Keratinocyte (primary cell): Measurements from ENCODE around the gene C1QTNF5. TPM values are rescaled to one million over a fixed set of nuclear protein-coding genes. Genes with fewer than 3 reads are reported as not detected.

Experiments
- DNase-seq: peaks from one replicate; pipeline ENCODE4 v3.0.0-alpha.2; 2011; ENCODE audit warnings: low read depth, missing footprints, low spot score
- FAIRE-seq: peaks from 2 replicates; lab custom pipeline; 2011; peaks lifted over from hg19 to GRCh38; lab: Jason Lieb, UNC
- H2AFZ ChIP-seq: 2 replicates; pipeline ENCODE4 v1.6.0; 2012; ENCODE audit warnings: low read length, control low read depth, inconsistent platforms; ENCODE audit not compliant: control insufficient read depth
- H3K27ac ChIP-seq: 2 replicates; pipeline ENCODE4 v1.5.1; 2011; ENCODE audit warnings: low read length; ENCODE audit not compliant: control insufficient read depth, insufficient read depth
- H3K27me3 ChIP-seq: 3 replicates; pipeline ENCODE4 v1.6.0; 2011; ENCODE audit warnings: low read length; ENCODE audit not compliant: control insufficient read depth, insufficient read depth; ENCODE audit errors: extremely low read depth
- H3K36me3 ChIP-seq, 2 experiments: 2 replicates in 1 of 2; 3 replicates in 1 of 2; pipeline ENCODE4 v1.5.1; 2011; ENCODE audit warnings: low read length in 2 of 2, mild to moderate bottlenecking in 1 of 2; ENCODE audit not compliant: control insufficient read depth in 2 of 2, insufficient read depth in 2 of 2; ENCODE audit errors: extremely low read depth in 1 of 2
- H3K4me1 ChIP-seq: 3 replicates; pipeline ENCODE4 v1.5.1; 2011; ENCODE audit warnings: low read length; ENCODE audit not compliant: control insufficient read depth, insufficient read depth; ENCODE audit errors: extremely low read depth
- H3K4me2 ChIP-seq: 3 replicates; pipeline ENCODE4 v1.6.0; 2011; ENCODE audit warnings: low read depth, low read length; ENCODE audit not compliant: control insufficient read depth, insufficient read depth; ENCODE audit errors: extremely low read depth
- H3K4me3 ChIP-seq, 3 experiments: fragments of 200-600 bp in 1 of 3; sonication (generic) in 1 of 3; 2 replicates in 2 of 3; 3 replicates in 1 of 3; pipeline ENCODE4 v1.5.1; 2011 to 2016; ENCODE audit warnings: low read length in 3 of 3, mild to moderate bottlenecking in 3 of 3, control low read depth in 2 of 3, inconsistent platforms in 1 of 3, low read depth in 1 of 3, mixed read lengths in 1 of 3, mixed run types in 1 of 3, moderate library complexity in 1 of 3; ENCODE audit not compliant: control insufficient read depth in 2 of 3, insufficient read depth in 2 of 3; ENCODE audit errors: extremely low read depth in 1 of 3
- H3K79me2 ChIP-seq: 2 replicates; pipeline ENCODE4 v1.6.0; 2012; ENCODE audit warnings: low read length; ENCODE audit not compliant: control insufficient read depth, insufficient read depth
- H3K9ac ChIP-seq: 3 replicates; pipeline ENCODE4 v1.6.0; 2011; ENCODE audit warnings: low read length; ENCODE audit not compliant: control insufficient read depth, insufficient read depth; ENCODE audit errors: extremely low read depth
- H3K9me1 ChIP-seq: 3 replicates; pipeline ENCODE4 v1.6.0; 2011; ENCODE audit warnings: low read length; ENCODE audit not compliant: control insufficient read depth, insufficient read depth; ENCODE audit errors: extremely low read depth
- H3K9me3 ChIP-seq: 2 replicates; pipeline ENCODE4 v1.5.1; 2012; ENCODE audit warnings: low read depth, low read length; ENCODE audit not compliant: control insufficient read depth
- H4K20me1 ChIP-seq: 3 replicates; pipeline ENCODE4 v1.6.0; 2011; ENCODE audit warnings: low read length; ENCODE audit not compliant: control insufficient read depth, insufficient read depth; ENCODE audit errors: extremely low read depth
- EZH2 ChIP-seq: IDR thresholded peaks from one replicate; pipeline ENCODE4 v1.6.1; 2012; ENCODE audit warnings: inconsistent platforms, mild to moderate bottlenecking, low read length, moderate library complexity
- dilution Hi-C: fragments of 300-500 bp; cut with MboI; formaldehyde crosslinking; loops from one replicate; pipeline ENCODE4 v1.7.0; 2020; ENCODE audit warnings: low sequenced_read_pairs; ENCODE audit not compliant: extremely low pct_ligation_motif_present
- polyA plus RNA-seq, 5 experiments: library from polyadenylated mRNA; depleted of rRNA in 3 of 5; stranded (reverse) in 3 of 5; stranded (forward) in 1 of 5; unstranded in 1 of 5; fragments of >200 nt; gene quantifications; 1 replicate in 1 of 5; 2 replicates in 3 of 5; 3 replicates in 1 of 5; pipeline versions ENCODE4 v1.2.1 to v1.2.3, GENCODE V29; 2011 to 2012; ENCODE audit warnings: missing spikeins in 2 of 5, low read depth in 1 of 5, low replicate concordance in 1 of 5
- TF ChIP-seq, protein P1 (sequence below), 3 experiments: IDR thresholded peaks in 1 of 3; conservative IDR thresholded peaks in 1 of 3; optimal IDR thresholded peaks in 1 of 3; 2 replicates in 2 of 3; 3 replicates in 1 of 3; pipeline versions ENCODE3 to v1.5.1; 2011; ENCODE audit warnings: low read length in 3 of 3, mild to moderate bottlenecking in 3 of 3, moderate library complexity in 2 of 3, control low read depth in 1 of 3, inconsistent platforms in 1 of 3; ENCODE audit not compliant: insufficient read depth in 2 of 3; ENCODE audit errors: extremely low read depth in 1 of 3

Gene C1QTNF5
- polyA plus RNA-seq, 1 donor (not counting 4 experiments of a cell fraction or from before 2014, with no cell fraction given): not detected

DNA sequence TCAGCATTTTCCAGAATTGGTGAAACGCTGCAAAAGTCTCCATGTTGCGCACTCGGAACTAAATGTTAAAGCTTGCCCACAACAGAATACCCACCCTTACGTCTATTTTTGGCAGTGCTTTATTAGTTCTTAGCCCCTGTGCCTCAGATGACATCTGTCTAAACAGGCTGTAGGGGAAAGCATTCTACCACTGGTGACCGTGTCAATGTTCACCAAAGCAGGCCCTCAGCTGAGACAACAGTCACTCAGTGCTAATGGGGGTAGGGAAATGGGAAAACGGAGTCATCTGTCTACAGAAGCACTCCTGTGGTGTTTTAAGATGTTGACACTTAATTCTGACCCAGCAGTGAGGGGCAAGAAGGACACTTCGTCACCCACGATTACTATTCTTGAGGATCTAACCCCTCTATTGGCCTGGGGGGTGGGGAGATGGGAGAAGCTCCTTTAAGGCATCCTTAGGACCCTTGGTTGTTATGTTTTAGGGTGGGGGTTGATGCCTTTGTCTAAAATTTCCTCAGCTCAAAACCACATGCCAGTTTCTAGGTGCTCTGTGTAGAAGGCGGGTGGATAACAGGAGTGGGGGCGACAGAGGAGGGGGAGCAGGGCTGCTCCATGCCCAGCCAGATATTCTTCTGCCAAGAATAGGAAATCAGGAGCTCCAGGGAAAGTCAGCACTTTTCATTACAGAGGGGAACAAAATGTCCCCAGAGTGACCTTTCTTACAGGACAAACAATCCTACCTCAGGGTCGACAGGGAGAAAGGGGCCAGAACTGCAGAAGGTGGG lies 21.4 kb upstream of the C1QTNF5 start:
- no peaks in the 10 kb centered on the region for H3K9me1 ChIP-seq
- H4K20me1 ChIP-seq: no peaks in the 10 kb centered on the region
- TF ChIP-seq EZH2: no peak
- TF ChIP-seq, protein P1, sequence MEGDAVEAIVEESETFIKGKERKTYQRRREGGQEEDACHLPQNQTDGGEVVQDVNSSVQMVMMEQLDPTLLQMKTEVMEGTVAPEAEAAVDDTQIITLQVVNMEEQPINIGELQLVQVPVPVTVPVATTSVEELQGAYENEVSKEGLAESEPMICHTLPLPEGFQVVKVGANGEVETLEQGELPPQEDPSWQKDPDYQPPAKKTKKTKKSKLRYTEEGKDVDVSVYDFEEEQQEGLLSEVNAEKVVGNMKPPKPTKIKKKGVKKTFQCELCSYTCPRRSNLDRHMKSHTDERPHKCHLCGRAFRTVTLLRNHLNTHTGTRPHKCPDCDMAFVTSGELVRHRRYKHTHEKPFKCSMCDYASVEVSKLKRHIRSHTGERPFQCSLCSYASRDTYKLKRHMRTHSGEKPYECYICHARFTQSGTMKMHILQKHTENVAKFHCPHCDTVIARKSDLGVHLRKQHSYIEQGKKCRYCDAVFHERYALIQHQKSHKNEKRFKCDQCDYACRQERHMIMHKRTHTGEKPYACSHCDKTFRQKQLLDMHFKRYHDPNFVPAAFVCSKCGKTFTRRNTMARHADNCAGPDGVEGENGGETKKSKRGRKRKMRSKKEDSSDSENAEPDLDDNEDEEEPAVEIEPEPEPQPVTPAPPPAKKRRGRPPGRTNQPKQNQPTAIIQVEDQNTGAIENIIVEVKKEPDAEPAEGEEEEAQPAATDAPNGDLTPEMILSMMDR (optimal IDR thresholded peaks at IDR 0.05 in 1 of 3, IDR thresholded peaks at IDR 0.05 in 1 of 3, conservative IDR thresholded peaks at IDR 0.05 in 1 of 3; ENCODE audit: extremely low read depth in 1 of 3, insufficient read depth in 2 of 3, low read length in 3 of 3): no peak
- H3K36me3 ChIP-seq: no peaks in the 10 kb centered on the region
- H3K79me2 ChIP-seq: no peaks in the 10 kb centered on the region
- H3K9ac ChIP-seq: no peak overlapping the region
- dilution Hi-C loops: no loop called here
- FAIRE-seq (no peak), DNase-seq (no peak)
- H3K4me2 ChIP-seq: no peak overlapping the region
- no peak overlapping the region for H3K4me3 ChIP-seq
- no peak overlapping the region for H2AFZ ChIP-seq
- peaks cover 24% of the 10 kb centered on the region for H3K27me3 ChIP-seq
- no peak overlapping the region for H3K27ac ChIP-seq
- H3K9me3 ChIP-seq: no peaks in the 10 kb centered on the region
- H3K4me1 ChIP-seq: peaks cover 26% of the 10 kb centered on the region

DNA sequence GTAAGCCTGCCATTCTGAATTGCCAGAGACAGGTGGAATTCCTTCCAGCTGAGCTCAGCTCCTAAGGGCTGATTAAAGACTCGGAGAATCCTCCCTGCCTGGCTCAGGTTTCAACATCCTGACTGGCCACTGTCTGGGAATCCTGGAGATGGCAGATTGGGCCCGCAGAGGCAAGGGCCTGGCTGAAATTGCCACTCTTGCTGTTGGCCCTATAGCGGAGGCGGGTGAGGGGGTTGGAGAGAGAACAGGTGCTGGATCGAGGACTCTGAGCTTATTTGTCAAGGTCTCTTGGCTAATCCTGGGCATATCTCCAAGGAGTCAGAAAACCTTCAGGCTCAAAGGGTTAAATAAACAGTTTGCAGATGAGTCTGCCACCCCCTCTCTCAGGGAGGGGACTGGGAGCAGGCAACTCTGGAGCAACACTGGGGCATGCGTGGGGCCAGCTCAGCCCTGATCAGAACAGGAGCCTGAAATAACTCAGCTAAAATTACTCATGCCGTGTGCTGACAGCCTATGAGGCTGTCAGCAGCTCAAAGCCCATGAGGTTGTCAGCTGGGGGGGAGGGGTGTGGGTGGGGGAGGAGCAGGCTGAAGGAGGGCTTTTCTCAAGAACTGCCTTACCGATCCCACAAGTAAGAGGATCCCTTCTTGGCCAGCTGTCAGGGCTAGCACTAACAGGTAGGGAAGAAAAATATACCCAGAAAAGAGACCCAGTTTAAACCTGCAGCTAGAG lies 20.5 kb upstream of the C1QTNF5 start:
- TF ChIP-seq, protein P1 (optimal IDR thresholded peaks at IDR 0.05 in 1 of 3, IDR thresholded peaks at IDR 0.05 in 1 of 3, conservative IDR thresholded peaks at IDR 0.05 in 1 of 3; ENCODE audit: extremely low read depth in 1 of 3, insufficient read depth in 2 of 3, low read length in 3 of 3): no peak
- TF ChIP-seq EZH2: no peak
- dilution Hi-C loops: no loop called here
- H3K36me3 ChIP-seq: no peaks in the 10 kb centered on the region
- FAIRE-seq: peak; percentile 93
- H3K4me1 ChIP-seq: peaks cover 26% of the 10 kb centered on the region
- H3K79me2 ChIP-seq: no peaks in the 10 kb centered on the region
- peak overlapping the region; percentile 68 for H3K4me2 ChIP-seq
- H4K20me1 ChIP-seq: no peaks in the 10 kb centered on the region
- DNase-seq: peak; percentile 57
- H3K9ac ChIP-seq: peak overlapping the region; percentile 48
- no peaks in the 10 kb centered on the region for H3K9me1 ChIP-seq
- H3K27ac ChIP-seq: peak overlapping the region; percentile 72
- peaks cover 24% of the 10 kb centered on the region for H3K27me3 ChIP-seq
- no peak overlapping the region for H2AFZ ChIP-seq
- H3K4me3 ChIP-seq: peak overlapping the region in 1 of 3 experiments; percentile 34
- no peaks in the 10 kb centered on the region for H3K9me3 ChIP-seq
